GM08714 (cell line): ENCODE data around the gene OR4K17.
"Not testable (repeated sequence)": the region's sequence is repeated elsewhere in the genome, so short reads cannot be mapped to it uniquely, and the experiment has no call there.

Source experiments
- H3K4me3 ChIP-seq: fragments of 200-500 bp; sonication (Bioruptor generic); 2 replicates; pipeline ENCODE4 v1.5.1; 2014; ENCODE audit warnings: mild to moderate bottlenecking, low read length, inconsistent platforms
- ZNF274 ChIP-seq: IDR thresholded peaks from 2 replicates; pipeline ENCODE4 v1.6.1; 2012; ENCODE audit warnings: mild to moderate bottlenecking, low read depth, low read length

Gene OR4K17, protein sequence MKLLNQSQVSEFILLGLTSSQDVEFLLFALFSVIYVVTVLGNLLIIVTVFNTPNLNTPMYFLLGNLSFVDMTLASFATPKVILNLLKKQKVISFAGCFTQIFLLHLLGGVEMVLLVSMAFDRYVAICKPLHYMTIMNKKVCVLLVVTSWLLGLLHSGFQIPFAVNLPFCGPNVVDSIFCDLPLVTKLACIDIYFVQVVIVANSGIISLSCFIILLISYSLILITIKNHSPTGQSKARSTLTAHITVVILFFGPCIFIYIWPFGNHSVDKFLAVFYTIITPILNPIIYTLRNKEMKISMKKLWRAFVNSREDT

DNA sequence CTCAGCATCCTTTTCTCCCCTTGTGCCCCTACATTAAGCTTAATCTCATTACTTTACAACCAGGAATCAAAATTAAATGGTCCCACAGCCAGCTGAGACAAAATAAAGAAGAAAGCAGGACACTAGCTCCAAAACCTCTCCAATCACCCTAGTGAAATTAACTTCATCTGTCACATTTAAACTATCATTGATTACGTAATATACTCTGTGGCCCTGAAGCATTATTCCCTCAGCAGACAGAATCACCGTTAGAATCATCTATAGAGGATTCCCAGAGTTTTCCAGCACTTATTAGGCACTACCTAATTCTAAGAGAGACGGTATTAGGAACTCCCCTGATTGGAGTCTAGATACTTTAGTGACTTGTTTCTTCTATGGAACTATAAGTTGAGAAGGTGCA, at the start of gene OR4K17:
TSS of gene OR4K17 (plus strand) at position 302 of the 400 bp plus-strand sequence. CDS start 6,761 bp downstream, outside the sequence.
- TF ChIP-seq ZNF274: no peak
- no peak within 1 kb of the TSS for H3K4me3 ChIP-seq

DNA sequence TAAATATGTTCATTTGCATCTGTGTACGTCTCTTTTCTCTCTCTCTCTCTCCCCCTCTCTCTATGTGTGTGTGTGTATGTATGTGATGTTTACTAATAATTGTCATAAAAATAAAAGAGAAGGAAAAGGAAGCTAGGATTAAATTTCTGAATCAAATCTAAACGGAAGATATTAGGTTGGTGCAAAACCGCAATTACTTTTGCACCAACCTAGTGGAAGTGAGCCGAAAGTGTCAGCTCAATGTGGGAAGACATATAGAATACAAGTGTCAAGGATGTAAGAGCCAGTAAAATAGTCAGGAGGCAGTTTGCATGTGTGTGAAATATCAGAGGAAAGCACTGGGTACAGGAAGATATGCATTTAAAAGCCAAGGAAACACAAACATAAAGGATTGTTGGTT, 18.5 kb upstream of the OR4K17 start:
- TF ChIP-seq ZNF274: no peak
- H3K4me3 ChIP-seq: no peak overlapping the region

DNA sequence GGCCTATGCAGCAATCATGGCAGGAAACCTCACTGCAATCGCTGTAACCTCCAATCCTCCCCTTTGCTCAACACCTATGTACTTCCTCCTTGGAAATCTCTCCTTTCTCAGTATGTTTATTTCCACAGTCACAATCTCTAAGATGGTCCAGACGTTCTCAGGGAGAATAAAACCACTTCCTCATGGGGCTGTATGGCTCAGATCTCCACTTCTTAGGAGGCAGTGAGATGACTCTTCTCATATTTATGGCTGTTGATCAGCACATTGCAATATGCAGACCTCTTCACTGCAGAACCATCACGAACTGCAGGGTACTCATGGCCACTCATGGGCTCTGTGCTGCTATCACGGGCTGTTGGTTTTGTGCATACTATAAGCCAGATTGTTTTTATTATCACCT, 17.1 kb upstream of the OR4K17 start:
- no peak for TF ChIP-seq ZNF274
- no peak overlapping the region for H3K4me3 ChIP-seq

DNA sequence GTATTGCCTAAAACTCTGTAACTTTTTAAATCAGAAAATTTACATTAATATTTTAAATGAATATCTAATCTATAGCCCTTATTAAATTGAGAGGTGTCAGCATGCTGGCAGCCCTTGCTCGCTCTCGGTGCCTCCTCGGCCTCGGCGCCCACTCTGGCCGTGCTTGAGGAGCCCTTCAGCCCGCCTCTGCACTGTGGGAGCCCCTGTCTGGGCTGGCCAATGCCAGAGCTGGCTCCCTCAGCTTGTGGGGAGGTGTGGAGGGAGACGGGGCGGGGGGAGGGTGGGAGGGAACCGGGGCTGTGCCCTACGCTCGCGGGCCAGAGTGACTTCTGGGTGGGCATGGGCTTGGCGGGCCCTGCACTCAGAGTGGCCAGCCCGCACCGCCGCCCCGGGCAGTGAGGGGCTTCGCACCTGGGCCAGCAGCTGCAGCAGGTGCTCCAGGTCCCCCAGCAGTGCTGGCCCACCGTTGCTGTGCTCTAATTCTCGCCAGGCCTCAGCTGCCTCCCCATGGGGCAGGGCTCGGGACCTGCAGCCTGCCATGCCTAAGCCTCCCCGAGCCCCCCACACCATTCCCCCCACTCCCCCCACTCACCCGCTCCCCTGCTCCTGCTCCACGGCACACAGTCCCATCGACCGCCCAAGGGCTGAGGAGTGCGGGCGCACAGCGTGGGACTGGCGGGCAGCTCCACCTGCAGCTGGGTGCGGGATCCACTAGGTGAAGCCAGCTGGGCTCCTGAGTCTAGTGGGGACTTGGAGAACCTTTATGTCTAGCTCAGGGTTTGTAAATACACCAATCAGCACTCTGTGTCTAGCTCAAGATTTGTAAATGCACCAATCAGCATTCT, 11.4 kb upstream of the OR4K17 start:
- H3K4me3 ChIP-seq: not testable (repeated sequence)

DNA sequence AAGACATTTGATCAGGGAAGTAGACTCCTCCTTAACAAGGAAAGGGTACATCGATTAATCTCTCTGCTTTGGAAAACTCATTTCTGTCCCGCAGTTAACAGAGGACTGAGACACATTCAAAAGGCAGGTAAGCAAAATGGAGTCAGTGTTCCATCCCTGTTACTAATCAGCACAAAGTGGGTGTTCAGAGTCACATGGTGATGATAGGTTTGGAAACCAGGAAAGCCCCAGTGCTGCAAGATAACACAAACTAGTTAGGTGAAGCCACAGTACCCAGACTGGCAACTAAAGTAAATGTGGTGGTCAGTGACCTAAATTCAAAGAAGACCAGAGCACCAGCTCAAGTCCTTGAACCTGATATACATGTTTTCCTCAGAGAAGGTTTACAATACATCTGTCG, 1.8 kb downstream of the OR4K17 start:
- H3K4me3 ChIP-seq: no peak overlapping the region
- TF ChIP-seq ZNF274: no peak

DNA sequence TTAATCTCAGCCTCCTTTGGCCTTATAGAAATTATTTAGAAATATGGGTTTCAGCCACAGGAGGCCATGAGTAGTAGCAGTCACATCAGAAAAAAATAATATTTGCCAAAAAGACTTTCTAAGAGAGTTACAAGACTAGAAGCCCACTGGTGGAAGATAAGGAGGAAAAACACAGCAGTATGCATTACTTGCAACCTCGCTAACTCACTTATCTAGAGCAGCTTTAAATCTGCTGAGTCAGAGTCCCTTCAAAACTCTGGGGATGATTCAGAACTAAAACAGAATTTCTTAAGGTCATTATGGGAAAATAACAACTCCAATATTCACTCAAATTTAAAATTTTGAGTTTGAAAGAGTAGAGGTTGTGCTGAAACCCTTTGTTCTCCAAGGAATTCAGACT, 6.2 kb downstream of the OR4K17 start:
- no peak overlapping the region for H3K4me3 ChIP-seq
- no peak for TF ChIP-seq ZNF274

DNA sequence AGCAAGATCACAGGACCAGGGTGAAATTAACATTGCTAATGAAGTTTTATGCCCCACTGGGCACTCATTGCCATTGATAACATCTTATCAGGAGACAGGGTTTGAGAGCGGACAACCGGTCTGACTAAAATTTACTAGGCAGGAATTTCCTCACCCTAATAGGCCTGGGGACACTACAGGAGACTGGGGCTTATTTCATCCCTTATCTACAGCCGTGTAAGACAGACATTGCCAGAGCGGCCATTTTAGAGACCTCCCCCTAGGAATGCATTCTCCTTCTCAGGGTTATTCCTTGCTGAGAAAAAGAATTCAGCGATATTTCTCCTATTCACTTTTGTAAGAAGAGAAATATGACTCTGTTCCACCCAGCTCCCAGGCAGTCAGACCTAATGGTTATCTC, 8.3 kb downstream of the OR4K17 start:
- TF ChIP-seq ZNF274: no peak
- no peak overlapping the region for H3K4me3 ChIP-seq

DNA sequence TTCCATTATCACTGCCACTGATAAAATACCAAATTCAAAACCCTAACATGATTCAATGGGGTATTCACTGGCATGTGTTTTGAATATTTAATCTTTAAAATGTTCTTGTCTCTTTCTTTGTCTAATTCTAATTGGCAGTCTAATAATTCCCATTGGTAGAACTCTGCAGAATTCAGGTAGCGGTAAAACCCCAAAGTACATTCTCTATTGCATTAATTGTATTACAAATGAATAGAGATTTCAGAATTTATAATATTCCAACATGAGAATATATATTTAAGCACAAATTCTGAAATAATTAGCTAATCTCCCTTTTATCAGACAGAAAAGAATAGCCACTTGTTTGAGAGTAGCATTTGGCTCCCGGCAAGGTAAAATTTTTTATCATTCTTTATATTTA, 28.0 kb downstream of the OR4K17 start, which contains the start of gene OR4N5:
TSS of gene OR4N5 (plus strand) at position 301 of the 400 bp plus-strand sequence. CDS start 4,916 bp downstream, outside the sequence.
- no peak for TF ChIP-seq ZNF274
- no peak within 1 kb of the TSS for H3K4me3 ChIP-seq

DNA sequence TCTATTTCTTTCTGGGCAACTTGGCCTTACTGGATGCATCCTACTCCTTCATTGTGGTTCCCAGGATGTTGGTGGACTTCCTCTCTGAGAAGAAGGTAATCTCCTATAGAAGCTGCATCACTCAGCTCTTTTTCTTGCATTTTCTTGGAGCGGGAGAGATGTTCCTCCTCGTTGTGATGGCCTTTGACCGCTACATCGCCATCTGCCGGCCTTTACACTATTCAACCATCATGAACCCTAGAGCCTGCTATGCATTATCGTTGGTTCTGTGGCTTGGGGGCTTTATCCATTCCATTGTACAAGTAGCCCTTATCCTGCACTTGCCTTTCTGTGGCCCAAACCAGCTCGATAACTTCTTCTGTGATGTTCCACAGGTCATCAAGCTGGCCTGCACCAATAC, 33.4 kb downstream of the OR4K17 start:
- H3K4me3 ChIP-seq: no peak overlapping the region
- TF ChIP-seq ZNF274: no peak

DNA sequence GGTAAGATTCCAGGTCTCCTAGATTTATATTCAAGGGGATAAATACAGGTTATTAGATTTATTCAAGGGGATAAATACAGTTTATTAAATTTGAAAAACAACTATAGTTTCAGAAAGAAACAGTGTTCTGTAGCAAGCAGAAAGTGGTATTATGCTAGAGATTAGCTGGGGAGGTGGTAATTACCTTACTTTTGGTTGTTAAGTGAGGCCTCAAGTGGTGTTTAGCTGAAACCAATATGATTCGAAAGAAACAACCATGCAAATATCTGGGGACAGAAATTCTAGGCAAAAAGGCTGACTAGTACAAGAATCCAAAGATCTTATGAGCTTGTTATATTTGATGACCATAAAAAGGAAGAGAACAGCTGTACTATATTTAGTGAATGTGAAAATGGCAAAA, 34.3 kb downstream of the OR4K17 start:
- H3K4me3 ChIP-seq: no peak overlapping the region
- TF ChIP-seq ZNF274: no peak

DNA sequence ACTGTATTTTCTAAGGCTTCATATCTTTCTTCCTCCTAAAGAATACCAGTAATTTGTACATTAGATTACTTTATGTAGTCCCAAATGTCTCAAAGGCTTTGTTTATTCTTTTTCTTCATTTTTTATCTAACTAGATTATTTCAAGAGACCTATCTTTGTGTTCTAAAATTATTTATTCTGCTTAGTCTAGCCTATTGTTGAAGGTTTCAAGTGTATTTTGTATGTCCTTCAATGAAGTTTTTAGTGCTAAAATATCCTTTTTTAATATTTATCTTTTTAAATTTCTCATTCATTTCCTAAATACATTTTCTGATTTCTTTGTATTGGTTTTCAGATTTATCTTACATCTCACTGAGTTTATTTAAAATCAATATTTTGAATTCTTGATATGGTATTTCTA, 53.9 kb downstream of the OR4K17 start:
- no peak for TF ChIP-seq ZNF274

DNA sequence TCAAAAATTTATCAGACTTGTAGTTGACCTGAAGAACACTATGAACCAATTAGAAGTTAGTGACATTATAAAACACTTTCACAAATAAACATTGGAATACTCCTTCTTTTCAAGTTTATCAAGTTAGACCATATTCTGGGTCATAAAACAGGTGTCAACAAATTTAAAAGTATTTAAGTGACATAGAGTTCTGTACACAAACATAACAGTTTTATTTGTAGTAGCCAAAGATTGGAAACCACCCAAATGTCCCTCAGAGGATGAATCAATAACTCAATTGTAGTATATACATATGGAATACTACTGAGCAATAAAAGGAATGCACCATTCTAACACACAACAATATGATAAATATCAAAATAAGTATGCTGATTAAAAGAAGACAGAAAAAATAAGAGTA, 56.6 kb downstream of the OR4K17 start:
- no peak for TF ChIP-seq ZNF274
- no peak overlapping the region for H3K4me3 ChIP-seq

More for the DNA sequence above, 53.9 kb downstream of the OR4K17 start:
- no peak overlapping the region for H3K4me3 ChIP-seq

DNA sequence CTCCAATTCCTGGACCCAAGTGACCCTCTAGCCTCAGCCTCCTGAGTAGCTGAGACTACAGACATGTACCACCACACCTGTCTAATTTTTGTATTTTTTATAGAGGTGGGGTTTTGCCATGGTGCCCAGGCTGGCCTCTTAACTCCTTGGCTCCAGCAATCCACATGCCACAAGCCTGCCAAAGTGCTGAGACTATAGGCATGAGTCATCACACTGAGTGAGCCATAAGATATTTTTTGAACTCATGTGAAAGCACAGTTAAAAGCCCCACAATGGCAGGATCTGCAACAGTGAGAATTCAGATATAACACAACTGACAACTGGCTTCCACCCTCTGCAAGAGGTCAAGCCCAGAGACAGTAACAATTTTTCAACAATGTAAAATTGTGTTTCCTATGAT, 59.3 kb downstream of the OR4K17 start:
- H3K4me3 ChIP-seq: not testable (repeated sequence)
